ENCODE data around the gene DISP2.

The DISP2 gene

DNA sequence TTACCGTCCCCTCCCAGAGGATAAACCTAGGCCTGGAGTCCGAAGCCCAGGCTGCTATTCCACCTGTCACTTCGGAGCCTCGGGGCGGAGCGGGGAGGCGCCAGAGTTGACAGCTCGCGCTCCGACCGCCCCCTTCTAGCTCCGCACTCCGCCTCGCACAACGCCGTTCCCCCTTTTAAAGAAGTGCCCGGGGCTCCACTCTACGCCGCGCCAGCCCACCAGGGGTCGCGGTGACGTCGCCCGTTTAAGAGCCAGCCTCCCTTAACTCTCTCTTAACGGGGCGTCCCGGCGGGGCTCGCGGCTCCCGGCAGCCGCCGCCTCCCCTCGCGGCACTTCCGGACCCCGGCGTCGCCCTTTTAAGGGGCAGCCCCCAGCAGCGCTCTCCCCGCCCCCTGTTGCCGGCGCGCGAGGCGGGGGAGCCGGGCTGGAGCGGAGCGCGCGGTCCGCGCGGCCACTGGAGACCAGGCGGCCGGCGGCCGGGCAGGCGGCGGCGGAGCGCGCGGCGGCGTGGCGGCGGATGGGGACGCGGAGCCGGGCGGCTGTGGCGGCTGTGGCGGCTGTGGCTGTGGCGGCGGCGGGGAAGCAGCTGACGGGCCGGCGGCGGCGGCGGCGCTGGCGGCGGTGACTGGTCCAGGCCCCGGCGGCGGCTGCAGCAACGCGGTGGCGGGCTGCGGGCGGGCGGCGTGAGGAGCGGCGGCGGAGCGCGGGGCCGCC lies 34.6 kb upstream of the DISP2 start, which contains the start of gene INAFM2:
Gene INAFM2, plus strand, starts transcription at position 454 of the 714 bp plus-strand sequence. CDS start 364 bp downstream, outside the sequence.
- Mint-ChIP-seq H3K4me1 (ENCODE audit: low read depth) (peaks cover 69% of the 10 kb centered on the region), H3K9me3 (no peaks in the 10 kb centered on the region), H3K27me3 (no peaks in the 10 kb centered on the region), H3K27ac (peak within 1 kb of the TSS; percentile 85), H3K4me3 (peak within 1 kb of the TSS; percentile 82), H3K36me3 (ENCODE audit: low read depth) (peaks cover 40% of the 10 kb centered on the region)
- intact Hi-C loops (cut with micrococcal nuclease) = loop anchor here (1.0 kb wide), 1 partner anchor 11 kb away; no protein-coding TSS in a partner anchor

DNA sequence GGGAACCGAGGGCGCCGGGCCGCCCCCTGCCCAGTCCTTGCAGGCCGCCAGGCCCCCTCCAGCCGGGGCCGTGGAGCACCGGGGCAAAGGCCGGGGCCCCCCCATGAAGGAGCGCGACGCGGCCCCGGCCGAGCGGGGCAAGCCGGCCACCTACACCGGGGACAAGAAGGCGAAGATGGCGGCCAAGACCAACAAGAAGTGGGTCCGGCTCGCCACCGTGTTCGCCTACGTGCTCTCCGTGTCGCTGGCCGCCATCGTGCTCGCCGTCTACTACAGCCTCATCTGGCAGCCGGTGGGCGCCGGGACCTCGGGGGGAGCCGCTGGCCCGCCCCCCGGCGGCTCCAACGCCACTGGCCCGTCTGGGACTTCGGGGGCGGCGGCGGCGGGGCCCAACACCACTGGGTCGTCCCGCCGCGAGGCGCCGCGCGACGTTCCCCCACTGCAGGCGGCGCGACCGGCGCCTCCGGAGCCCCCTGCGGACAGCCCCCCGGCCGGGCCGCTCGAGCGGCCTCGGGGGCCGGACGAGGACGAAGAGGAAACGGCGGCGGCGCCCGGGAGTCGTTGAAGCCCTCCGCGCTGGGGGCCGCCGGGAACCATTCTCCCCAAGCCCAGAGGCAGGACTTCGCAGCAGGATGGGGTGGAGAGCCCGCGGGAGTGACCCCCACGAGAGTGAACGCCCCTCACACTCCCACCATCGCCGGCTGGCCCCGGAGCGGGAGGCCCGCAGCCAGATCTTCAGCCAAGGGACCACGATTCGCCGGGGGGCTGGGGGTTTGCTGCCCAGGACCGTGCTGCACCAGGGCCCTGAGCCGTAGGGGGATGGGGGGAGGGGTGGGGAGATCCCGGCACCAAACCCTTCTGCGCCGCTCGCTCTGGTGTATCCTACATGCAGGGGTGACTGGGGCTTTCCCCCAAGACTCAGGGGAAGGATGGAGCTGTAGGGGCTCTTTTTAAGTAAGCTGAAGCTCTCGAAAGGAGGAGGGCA lies 33.8 kb upstream of the DISP2 start:
- Mint-ChIP-seq H3K27me3 (no peaks in the 10 kb centered on the region), H3K36me3 (ENCODE audit: low read depth) (peaks cover 48% of the 10 kb centered on the region), H3K4me1 (ENCODE audit: low read depth) (peaks cover 78% of the 10 kb centered on the region), H3K9me3 (no peaks in the 10 kb centered on the region), H3K4me3 (peak overlapping the region; percentile 82), H3K27ac (peak overlapping the region; percentile 85)
- intact Hi-C loops (cut with micrococcal nuclease) = loop anchor here (1.0 kb wide), 1 partner anchor 10 kb away; no protein-coding TSS in a partner anchor

DNA sequence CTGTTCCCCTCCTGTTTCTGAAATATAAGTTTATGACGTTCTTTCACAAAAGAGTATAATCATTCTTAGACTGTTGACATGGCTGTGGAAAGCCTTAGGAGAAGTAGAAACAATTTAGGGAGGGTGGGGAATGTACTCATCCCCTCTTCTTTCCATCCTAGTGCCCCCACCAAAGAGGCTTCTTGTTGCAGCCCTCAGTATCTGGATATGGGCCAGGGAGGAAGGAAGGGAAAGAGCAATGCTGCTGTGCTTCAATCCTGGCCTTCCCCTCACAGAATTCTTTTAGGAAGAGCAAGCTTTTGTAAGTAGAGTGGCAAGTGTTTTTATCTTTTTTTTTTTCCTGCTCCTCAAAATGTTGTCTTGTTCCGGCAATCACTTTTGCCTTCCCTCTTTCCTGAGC lies 32.8 kb upstream of the DISP2 start:
- intact Hi-C loops (cut with micrococcal nuclease) = no loop called here
- peaks cover 81% of the 10 kb centered on the region for H3K4me1 Mint-ChIP-seq (ENCODE audit: low read depth)
- no peaks in the 10 kb centered on the region for H3K9me3 Mint-ChIP-seq
- H3K27me3 Mint-ChIP-seq = no peaks in the 10 kb centered on the region
- H3K27ac Mint-ChIP-seq = peak overlapping the region; percentile 85
- H3K4me3 Mint-ChIP-seq = peak overlapping the region; percentile 82
- peaks cover 58% of the 10 kb centered on the region for H3K36me3 Mint-ChIP-seq (ENCODE audit: low read depth)

DNA sequence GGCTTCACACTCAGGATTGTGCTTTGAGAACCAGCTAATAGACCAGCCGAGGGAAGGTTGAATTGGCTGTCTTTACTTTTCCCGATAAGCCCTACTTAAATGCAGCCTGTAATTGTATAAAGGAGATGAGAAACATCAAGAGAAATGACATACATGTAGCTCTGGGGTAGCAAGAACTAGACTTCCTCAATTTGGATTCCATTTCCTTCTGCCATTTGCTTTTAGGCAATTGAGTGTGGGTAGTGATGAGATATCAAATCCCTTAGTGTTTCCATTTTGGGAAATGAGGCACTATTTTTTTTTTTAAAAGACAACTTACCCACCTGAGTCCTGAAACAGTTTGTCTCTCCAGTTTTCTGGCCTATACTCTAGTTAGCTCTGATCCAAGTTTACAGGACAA lies 32.3 kb upstream of the DISP2 start:
- Mint-ChIP-seq H3K27me3 (no peaks in the 10 kb centered on the region), H3K36me3 (ENCODE audit: low read depth) (peaks cover 63% of the 10 kb centered on the region), H3K9me3 (no peaks in the 10 kb centered on the region), H3K4me1 (ENCODE audit: low read depth) (peaks cover 82% of the 10 kb centered on the region), H3K4me3 (peak overlapping the region; percentile 82), H3K27ac (peak overlapping the region; percentile 85)
- intact Hi-C loops (cut with micrococcal nuclease) = no loop called here

DNA sequence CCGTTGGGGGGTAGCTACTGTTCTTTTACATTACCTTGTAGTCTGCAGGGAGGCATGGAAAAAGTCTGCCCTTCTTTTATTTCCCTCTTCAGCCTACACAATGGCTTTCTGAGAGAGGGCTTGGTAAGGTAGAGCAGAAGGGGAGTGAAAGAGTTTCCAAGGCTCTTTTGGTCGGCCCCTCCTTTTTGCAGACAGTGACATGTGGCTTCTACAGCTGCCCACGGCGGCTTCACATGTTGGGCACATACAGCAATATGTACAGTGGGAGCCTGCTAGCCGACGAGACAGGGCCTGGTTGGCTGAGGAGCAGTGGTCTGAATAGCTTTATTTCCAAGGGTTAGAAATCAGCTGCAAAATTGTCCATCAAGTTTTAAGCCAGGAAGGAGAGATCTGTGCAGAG lies 30.6 kb upstream of the DISP2 start:
- H3K27me3 Mint-ChIP-seq = no peaks in the 10 kb centered on the region
- H3K9me3 Mint-ChIP-seq = no peaks in the 10 kb centered on the region
- peaks cover 79% of the 10 kb centered on the region for H3K4me1 Mint-ChIP-seq (ENCODE audit: low read depth)
- H3K36me3 Mint-ChIP-seq (ENCODE audit: low read depth) = peaks cover 76% of the 10 kb centered on the region
- H3K4me3 Mint-ChIP-seq = peak overlapping the region; percentile 55
- peak overlapping the region; percentile 100 for H3K27ac Mint-ChIP-seq
- intact Hi-C loops (cut with micrococcal nuclease) = no loop called here

DNA sequence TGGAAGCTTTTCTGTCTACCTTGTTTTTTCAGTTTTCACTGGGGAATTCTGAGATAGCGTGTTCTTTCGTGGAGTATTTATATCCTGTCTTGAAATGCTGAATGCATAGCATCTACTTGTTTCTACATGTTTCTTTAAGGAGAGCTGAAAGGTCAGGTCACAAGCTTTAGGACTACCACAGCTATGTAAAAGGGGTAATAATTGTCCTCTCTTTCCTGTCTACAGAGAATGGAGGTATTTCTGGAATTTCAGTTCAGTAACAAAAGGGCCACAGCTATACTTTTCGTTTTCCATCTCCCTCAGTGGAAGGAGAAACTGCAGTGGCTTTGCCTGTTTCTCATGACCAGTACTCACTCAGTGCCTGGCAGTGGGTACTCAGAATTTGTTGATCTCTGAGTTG lies 29.8 kb upstream of the DISP2 start:
- peaks cover 79% of the 10 kb centered on the region for H3K4me1 Mint-ChIP-seq (ENCODE audit: low read depth)
- peak overlapping the region; percentile 100 for H3K27ac Mint-ChIP-seq
- H3K27me3 Mint-ChIP-seq = no peaks in the 10 kb centered on the region
- no peaks in the 10 kb centered on the region for H3K9me3 Mint-ChIP-seq
- peak overlapping the region; percentile 55 for H3K4me3 Mint-ChIP-seq
- intact Hi-C loops (cut with micrococcal nuclease) = no loop called here
- peaks cover 76% of the 10 kb centered on the region for H3K36me3 Mint-ChIP-seq (ENCODE audit: low read depth)

DNA sequence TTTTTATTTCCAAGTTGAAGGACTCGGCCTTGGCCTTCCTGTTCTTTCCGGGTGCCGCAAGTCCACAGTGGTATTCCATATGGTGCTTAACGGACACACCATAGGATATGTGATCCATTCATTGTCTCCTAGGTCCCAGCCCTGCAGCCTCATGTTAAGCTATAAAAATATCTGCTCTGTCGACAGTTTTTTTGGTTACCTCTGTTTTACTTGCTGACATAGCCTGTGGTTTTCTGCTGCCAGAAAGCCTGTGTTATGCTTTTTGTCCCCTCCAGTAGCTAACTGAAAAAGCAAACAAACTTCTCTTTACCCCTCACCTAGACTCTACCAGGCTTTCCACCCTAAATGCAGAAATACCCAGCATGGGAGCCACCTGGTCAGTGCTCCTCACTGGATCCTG lies 29.3 kb upstream of the DISP2 start:
- Mint-ChIP-seq H3K9me3 (no peaks in the 10 kb centered on the region), H3K4me1 (ENCODE audit: low read depth) (peaks cover 82% of the 10 kb centered on the region), H3K36me3 (ENCODE audit: low read depth) (peaks cover 76% of the 10 kb centered on the region), H3K27ac (peak overlapping the region; percentile 100), H3K27me3 (no peaks in the 10 kb centered on the region), H3K4me3 (peak overlapping the region; percentile 18)
- intact Hi-C loops (cut with micrococcal nuclease) = no loop called here

DNA sequence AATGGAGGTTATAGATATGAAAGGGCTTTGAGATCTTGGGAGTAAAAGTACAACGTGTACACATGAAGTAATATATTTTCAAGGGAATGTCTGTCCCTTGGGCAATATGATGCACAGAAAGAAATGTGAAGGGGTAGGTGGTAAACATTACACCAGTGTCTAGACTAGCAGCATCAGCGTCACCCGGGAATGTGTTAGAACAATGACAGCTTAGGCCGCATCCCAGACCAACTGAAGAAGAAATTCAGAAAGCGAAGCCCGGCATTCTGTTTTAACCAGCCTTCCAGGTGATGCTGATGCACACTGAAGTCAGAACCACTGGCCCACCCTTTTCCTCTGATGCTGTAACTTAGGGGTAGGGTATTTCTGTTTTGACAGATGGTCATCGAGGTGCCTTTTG lies 28.2 kb upstream of the DISP2 start:
- Mint-ChIP-seq H3K27me3 (no peaks in the 10 kb centered on the region), H3K4me3 (no peak overlapping the region), H3K9me3 (no peaks in the 10 kb centered on the region), H3K36me3 (ENCODE audit: low read depth) (peaks cover 72% of the 10 kb centered on the region), H3K27ac (peak overlapping the region; percentile 100), H3K4me1 (ENCODE audit: low read depth) (peaks cover 92% of the 10 kb centered on the region)
- intact Hi-C loops (cut with micrococcal nuclease) = no loop called here

DNA sequence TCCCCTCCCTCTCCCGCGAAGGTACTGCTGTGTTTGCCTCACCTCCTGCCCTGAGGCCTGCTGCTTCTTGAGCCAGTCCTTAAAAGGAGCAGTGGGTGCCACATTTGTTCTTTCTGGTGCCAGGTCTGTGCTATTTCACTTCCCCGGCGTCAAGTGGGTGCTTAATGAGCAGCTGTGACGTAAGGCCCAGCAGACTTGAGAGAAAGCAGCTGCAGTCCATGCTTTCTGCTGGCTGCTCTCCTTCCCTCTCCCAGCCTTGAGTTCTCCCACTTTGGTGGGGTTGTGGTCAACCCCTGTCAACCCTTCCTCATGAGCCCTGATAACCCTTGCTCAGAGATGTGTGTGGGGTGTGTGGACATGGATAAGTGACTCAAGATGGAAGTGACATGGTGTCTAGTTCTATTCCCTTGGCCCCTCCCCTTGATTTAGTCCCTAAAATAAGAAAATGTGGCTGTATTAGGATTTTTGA lies 27.6 kb upstream of the DISP2 start:
- peak overlapping the region; percentile 100 for H3K27ac Mint-ChIP-seq
- intact Hi-C loops (cut with micrococcal nuclease) = no loop called here
- H3K4me3 Mint-ChIP-seq = no peak overlapping the region
- no peaks in the 10 kb centered on the region for H3K9me3 Mint-ChIP-seq
- H3K36me3 Mint-ChIP-seq (ENCODE audit: low read depth) = peaks cover 66% of the 10 kb centered on the region
- no peaks in the 10 kb centered on the region for H3K27me3 Mint-ChIP-seq
- peaks cover 94% of the 10 kb centered on the region for H3K4me1 Mint-ChIP-seq (ENCODE audit: low read depth)

DNA sequence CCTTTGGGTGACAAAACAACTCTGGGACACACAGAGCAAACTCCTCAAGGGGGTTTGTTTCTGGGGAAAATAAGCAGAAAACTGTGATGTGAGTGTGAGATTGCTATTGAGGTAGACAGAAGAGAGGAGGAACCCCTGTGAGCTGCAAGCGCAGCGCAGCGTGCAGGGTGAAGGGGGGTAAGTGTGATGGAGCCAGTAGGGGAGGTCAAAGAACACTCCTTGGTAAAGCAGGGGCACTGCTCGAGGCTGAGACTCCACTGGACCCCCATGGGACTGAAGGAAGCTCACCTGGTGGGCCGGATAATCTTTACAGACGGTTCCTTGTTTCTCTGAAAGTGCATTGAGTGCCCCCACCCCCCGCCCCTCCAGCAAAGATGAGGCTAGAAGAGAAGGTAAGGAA lies 27.0 kb upstream of the DISP2 start:
- H3K36me3 Mint-ChIP-seq (ENCODE audit: low read depth) = peaks cover 64% of the 10 kb centered on the region
- peak overlapping the region; percentile 100 for H3K27ac Mint-ChIP-seq
- intact Hi-C loops (cut with micrococcal nuclease) = no loop called here
- H3K4me3 Mint-ChIP-seq = no peak overlapping the region
- H3K9me3 Mint-ChIP-seq = no peaks in the 10 kb centered on the region
- H3K27me3 Mint-ChIP-seq = no peaks in the 10 kb centered on the region
- peaks cover 95% of the 10 kb centered on the region for H3K4me1 Mint-ChIP-seq (ENCODE audit: low read depth)

DNA sequence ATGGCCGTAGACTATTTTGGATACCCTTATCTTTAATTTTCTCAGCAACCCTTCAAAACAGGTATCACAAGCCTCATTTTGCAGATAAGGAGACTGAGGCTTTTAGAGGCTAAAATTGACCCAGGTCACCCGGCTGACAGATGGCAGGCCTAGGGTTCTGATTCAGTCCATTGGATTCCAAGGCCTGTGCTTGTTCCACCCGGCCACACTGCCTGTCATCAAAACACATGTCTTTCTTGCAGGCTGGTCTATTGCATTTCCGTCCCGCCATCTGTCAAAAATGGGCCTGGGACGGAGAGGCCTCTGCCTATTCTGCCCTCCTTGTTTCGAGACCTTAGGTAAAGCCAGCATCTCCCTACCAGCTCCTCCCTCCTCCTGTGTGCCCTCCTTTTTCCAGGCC lies 26.4 kb upstream of the DISP2 start:
- Mint-ChIP-seq H3K4me3 (peak overlapping the region; percentile 50), H3K27me3 (no peaks in the 10 kb centered on the region)
- intact Hi-C loops (cut with micrococcal nuclease) = no loop called here

DNA sequence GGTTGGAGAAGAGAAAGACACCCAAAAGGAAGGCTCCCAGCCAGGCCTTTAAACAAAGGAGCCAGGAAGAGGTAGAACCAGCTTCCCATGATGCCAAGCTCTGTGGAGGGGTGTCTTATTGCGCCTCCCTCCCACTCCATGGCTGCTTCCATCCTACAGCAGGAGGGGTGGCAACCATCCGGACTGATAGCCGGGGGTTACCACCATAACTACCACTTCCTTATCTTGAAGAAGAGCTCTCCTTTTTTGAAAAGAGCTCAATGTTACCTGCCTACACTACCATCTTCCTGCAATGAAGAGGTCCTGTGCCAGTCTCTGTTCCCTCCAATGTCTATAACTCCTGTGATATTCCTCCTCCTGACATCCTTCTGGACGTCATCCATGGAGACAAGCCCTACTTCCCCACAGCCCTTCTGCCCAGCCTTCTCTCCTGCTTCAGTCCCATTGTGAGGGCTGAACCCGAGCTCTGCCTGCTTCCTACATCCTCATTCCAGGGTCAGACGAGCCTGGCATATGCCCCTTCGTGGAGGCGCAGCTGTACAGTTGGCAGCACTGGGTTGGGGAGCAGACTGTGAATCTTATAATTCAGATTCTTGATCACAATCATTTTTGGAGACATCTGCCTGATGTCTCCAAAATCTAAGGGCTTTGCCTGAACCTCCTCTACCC lies 25.8 kb upstream of the DISP2 start:
- Mint-ChIP-seq H3K4me3 (peak overlapping the region; percentile 50), H3K27me3 (no peaks in the 10 kb centered on the region), H3K4me1 (ENCODE audit: low read depth) (peaks cover 95% of the 10 kb centered on the region), H3K27ac (peak overlapping the region; percentile 100), H3K36me3 (ENCODE audit: low read depth) (peaks cover 56% of the 10 kb centered on the region), H3K9me3 (no peaks in the 10 kb centered on the region)
- intact Hi-C loops (cut with micrococcal nuclease) = no loop called here

More for the DNA sequence above, 26.4 kb upstream of the DISP2 start:
- Mint-ChIP-seq H3K9me3 (no peaks in the 10 kb centered on the region), H3K27ac (peak overlapping the region; percentile 100), H3K36me3 (ENCODE audit: low read depth) (peaks cover 62% of the 10 kb centered on the region), H3K4me1 (ENCODE audit: low read depth) (peaks cover 95% of the 10 kb centered on the region)

DNA sequence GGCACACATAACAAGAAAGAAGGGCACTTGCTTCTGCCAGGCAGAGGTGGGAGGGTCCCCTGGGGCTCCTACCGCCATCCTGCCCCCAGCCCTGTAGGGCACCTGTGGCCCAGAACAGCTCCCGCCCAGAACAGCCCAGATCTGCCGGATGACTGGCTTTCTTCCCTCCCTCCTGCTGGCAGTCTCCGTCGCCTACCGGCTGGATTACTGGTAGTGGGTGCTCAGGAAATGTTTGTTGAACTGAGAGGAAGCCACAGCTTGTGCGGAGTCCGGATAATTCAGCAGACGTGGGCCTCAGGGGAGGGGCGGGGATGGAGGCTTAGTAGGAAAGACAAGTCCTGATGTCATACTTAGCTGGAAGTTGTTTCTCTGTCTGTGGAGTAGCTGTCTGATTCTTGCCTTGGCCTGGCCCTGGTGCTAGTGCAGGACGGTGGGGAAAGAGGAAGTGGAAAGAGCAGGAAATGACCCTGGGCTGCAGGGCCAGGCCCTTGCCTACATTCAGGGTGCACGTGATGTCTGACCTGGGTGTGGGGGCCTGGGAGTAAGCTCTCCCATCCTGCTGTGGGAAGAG lies 24.0 kb upstream of the DISP2 start:
- intact Hi-C loops (cut with micrococcal nuclease) = loop anchor here (1.0 to 2.0 kb wide), 3 partner anchors 11 to 49 kb away; partner anchors contain the start of gene INAFM2
- peak overlapping the region; percentile 100 for H3K27ac Mint-ChIP-seq
- peak overlapping the region; percentile 82 for H3K4me3 Mint-ChIP-seq
- peaks cover 45% of the 10 kb centered on the region for H3K36me3 Mint-ChIP-seq (ENCODE audit: low read depth)
- no peaks in the 10 kb centered on the region for H3K27me3 Mint-ChIP-seq
- H3K4me1 Mint-ChIP-seq (ENCODE audit: low read depth) = peaks cover 95% of the 10 kb centered on the region
- no peaks in the 10 kb centered on the region for H3K9me3 Mint-ChIP-seq

Data from dendritic cell treated with granulocyte-macrophage colony-stimulating factor and Interleukin-4, amounts not matched to agents 40 ng/mL and 50 ng/mL, for 4 days (primary cell).